Non-pigmented ciliary epithelial cell (primary cell): ENCODE measurements around the gene C2CD4B.

Experiments used
- DNase-seq: peaks from one replicate; pipeline ENCODE4 v3.0.0-alpha.2; 2010; ENCODE audit warnings: low read depth

C2CD4B gene

GRCh38 chr15:62147551-62147950 is 17.5 kb downstream of the C2CD4B start:
- DNase-seq, result no peak

- DNase-seq, result no peak
These were observed 17.9 kb downstream of the C2CD4B start for GRCh38 chr15:62147149-62147548.

GRCh38 chr15:62145015-62145735 is 19.9 kb downstream of the C2CD4B start:
- DNase-seq, result no peak

- no peak for DNase-seq
These were observed 22.3 kb downstream of the C2CD4B start for GRCh38 chr15:62142736-62143135.

DNA sequence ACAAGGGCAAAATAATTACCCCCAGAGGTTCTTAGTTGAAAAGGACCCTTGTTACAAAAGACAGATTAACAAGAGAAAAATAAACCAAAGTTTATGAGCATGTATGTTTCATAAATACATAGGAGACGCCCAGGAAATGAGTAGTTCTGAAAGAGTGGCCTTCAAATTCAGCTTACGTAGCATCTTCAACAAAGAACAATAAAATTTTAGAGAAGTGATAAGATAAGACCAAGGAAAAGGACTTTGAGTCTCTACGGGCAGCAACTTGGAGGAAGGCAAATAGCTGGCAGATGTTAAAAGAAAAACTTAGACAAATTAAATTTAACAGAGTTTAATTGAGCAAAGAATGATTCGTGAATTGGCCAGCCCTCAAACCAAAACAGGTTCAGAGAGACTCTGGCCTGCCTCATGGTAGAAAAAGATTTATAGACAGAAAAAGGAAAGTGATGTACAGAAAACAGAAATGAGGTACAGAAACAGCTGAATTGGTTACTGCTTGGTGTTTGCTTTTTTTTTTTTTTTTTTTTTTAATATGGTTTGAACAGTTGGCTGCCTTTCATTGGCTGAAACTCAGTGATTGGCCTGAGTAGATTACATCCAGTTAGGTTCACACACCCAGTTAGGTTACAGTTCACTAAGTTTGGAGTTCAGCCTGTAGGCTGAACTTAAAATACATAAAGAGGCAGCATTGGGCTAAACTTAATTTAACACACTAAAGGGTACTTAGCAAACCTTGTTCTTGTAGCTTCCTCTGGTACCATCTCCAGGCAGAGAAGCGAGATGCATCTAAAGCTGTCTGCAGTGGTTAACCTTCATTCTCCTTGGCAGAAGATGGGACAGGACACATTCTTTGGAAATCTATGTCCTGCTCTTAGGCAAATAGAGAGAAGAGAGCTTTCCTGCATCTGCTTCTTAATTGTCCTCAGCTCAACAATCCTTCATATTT is 23.2 kb downstream of the C2CD4B start:
- DNase-seq, result no peak

DNA sequence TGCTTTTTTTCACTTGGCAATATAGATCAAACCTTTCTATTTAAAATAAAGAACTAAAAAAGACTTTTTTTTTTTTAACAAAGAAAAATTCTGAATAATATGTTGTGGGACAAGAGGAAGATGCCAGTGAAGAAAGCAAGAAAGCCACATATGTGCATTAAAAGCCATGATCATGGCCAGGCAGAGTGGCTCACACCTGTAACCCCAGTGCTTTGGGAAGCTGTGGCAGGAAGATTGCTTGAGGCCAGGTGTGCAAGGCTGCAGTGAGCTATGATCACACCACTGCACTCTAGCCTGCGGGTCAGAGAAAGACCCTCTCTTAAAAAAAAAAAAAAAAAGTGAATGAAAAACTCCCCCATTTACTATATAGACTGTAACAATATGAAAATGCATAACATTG is 23.9 kb downstream of the C2CD4B start:
- DNase-seq, result no peak

DNA sequence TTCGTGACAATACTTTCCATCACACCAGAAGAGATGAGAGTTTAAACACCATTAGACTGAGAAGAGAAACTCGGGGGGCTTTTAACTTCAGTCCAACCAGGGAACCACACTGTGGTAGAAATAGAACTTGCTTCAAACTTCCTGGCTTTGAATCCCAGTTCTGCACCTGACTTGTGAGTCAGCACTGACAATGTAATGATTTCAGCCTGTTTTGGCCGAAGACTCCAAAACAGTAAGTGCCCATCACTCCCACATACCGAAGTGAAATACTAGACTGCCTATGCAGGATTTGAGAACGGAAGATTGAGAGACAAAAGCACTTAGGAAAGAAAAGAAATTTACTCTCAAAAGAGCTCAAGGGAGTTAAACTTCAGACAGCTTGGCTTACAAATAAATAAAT is 27.0 kb downstream of the C2CD4B start:
- peak; percentile 50 for DNase-seq

DNA sequence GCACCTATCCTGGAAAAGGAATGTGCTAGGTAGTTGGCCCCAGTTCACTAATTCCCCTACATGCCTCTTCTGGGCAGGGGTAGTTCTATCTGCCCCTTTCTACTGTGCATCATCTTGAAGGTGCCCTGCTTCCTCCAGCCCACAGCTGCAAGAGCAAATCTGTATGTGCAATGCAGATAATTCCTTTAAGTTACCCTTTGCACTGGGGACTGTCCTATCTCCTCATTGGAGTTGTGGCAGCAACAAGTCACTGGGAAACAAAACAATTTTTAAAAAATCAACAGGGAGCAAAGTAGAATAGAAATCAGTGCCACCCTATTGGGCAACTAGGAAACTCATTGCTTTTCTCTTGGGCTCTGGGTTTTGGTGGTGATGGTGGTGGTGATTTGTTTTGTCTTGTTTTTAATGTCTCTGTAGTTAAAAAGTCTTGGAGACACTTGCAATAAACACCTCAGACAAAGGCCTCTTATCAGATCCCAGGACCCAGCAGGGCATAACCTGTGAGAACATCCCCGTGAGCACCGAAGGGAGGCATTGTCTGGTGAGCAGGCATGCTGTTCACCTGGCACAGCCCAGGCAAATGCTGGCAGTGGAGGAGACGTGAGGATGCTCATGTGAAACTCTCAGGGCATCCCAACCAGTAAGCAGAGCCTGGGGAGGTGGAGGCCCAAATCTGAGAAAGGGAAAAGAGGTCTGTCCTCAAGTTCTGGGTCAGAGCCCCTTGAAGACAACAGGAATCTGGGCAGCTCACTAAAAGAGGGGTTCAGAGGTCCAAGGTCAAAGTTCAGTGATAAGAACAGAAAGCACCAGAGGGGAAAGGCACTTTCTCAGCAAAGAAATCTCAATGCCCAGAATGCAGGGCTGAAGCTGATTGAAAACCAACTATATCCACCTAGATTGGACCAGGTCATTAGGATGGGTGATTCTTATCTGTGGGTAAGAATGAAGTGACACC is 27.9 kb downstream of the C2CD4B start:
- DNase-seq, result no peak

DNA sequence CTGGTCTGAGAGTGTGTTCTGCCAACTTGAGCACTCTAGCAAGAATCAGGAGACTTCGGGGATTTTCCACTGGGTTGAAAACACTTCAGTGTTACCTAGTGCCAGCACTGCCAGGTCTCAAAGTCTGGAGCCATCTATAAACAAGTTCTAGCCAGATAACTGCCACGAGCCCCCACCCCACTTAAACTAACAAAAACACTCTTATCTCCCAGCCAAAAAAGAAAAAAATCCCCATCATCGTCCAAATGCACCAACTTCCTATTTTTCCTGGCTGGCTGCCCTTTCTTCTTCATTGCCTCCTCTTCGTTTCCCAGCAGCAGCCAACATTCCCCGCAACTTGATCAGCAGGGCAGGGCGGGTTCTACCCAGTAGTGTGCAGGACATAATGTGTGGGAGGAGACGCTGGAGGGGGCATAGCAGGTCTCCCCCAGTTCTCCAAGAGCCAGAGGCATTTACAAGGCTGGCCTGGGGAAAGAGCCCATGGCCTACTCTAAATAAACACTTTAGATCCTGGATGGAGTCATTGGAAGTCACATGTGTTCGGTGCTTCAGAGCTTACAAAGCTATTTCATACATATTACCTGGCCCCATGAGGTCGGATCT is 29.5 kb downstream of the C2CD4B start:
- no peak for DNase-seq

DNA sequence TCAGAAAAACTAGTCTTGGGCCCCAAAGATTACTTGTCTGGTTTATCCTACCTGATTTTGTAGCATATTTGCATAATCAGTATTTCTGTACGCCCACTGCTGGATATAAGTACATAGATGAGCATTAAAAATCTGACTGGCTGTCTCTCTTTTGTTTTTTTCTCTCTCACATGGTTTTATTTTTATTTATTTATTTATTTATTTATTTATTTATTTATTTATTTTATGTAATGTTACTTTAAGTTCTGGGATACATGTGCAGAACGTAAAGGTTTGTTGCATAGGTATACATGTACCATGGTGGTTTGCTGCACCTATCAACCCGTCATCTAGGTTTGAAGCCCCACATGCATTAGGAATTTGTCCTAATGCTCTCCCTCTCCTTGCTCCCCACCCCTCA is 31.9 kb downstream of the C2CD4B start:
- DNase-seq, result no peak

- no peak for DNase-seq
These were observed 36.2 kb downstream of the C2CD4B start for GRCh38 chr15:62128916-62129315.

DNA sequence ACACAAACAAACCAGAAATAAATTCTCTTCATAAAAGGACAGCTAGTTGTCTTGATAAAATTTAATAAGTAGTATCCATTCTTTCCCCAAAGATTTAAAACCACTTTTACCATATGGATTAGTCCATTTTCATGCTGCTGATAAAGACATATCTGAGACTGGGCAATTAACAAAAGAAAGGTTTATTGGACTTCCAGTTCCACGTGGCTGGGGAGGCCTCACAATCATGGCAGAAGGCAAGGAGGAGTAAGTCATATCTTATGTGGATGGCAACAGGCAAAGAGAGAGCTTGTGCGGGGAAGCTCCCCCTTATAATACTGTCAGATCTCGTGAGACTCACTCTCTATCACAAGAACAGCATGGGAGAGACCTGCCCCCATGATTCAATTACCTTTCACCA is 38.7 kb downstream of the C2CD4B start:
- DNase-seq, result no peak

GRCh38 chr15:62125773-62126172 is 39.3 kb downstream of the C2CD4B start:
- no peak for DNase-seq

DNA sequence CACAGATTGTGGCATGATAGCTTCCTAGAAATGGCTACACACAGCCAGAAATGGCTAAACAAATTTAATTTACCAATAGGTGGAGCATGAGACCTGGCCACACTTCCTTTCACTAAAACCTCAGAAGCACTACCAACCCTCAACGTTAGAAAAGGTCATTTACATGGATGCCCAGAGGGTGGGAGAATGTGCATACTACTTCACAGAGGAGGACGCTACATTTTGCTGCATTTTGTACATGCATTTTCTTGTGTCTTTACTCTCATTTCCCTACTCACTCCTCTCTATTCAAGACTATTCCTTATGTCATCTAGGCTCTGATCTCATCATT is 40.1 kb downstream of the C2CD4B start:
- no peak for DNase-seq

DNA sequence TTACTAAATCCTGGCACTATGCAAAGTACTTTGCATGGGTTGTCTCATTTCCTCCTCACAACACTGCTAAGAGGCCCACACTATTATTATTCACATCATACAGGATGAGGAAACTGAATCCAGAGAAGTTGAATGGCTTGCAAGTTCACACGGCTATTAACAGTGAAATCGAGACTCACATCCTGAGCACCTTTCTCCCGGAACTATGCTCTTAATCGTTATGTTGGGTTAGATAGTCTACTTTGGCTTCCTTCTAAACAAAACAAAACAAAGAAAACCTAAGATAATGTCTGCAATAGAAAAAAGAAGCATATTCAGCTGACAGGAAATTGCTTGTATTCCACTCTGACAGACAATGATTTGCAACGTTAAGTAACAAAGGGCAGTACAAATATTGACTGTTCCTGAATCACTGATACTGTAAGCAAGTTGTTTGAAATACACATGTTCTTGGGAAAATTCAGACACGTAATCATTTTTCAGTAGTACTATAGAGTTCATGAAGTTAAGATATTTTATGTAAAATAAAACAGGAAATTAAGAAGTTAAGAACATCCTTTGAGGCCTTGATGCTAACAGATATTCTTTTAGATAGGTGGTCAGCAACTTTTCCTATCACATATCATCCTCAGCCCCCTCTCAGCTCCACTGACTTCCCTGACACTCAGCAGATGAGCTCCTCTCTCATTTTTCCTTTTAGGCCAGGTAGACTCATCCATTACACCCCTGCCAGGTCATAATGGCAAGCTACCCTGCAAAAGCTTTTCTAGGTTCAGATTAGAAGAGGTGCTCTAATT is 40.7 kb downstream of the C2CD4B start:
- no peak for DNase-seq

DNA sequence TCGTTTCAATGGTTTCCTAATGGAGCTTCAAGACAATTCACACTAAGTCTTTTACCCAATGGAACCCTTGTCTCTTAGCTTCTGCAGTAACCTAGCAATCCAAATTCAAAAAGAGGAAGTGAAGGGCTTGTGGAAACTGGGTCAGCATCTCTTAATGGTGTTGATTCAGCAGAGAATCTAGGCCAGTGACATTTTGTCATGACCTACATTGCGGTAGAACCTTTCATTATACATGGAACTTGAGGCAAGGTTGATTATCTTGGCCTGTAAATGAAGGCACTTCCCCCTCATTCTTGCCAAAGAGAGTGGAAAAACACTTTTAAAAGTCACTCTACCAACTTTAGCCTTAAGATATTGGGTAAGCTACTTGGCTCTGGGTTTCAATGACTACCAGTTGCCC is 42.8 kb downstream of the C2CD4B start:
- DNase-seq, result no peak

DNA sequence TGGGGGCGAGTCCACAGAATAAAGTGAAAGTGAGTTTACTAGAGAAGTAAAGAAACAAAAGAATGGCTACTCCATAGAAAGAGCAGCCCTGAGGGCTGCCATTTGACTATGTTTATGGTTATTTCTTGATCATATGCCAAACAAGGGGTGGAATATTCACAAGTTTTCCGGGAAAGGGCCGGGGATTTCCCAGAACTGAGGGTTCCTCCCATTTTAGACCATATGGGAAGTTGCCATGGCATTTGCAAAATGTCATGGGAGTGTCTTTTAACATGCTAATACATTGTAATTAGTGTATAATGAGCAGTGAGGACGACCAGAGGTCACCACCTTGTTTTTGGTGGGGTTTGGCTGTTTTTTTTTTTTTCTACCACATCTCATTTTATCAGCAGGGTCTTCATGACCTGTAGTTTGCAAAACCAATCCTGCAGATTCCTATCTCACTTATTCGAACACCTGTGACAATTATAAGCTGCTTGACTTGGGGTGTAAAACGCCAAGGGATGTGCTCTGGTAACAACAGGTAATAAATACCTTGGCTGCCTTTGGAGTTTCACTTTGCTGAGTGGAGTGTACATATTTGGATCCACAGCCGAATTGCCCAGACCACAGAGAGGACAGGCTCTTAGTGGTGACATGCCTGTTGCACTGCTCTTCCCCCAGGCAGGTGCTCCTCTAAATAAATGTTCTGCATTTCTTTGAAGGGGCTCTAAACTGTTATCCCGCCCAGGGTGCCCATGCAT is 43.6 kb downstream of the C2CD4B start:
- DNase-seq, result no peak

GRCh38 chr15:62120776-62121175 is 44.3 kb downstream of the C2CD4B start:
- no peak for DNase-seq

GRCh38 chr15:62119874-62120273 is 45.2 kb downstream of the C2CD4B start:
- DNase-seq, result no peak

- peak; percentile 95 for DNase-seq
These were observed 45.7 kb downstream of the C2CD4B start for GRCh38 chr15:62119227-62119864.
